ENCODE results near the gene SLC7A7.

Gene SLC7A7

GRCh38 chr14:22848351-22849164 lies 33.3 kb upstream of the SLC7A7 start (continued):
- TF ChIP-seq SP3 (tag by site-specific recombination; IDR thresholded peaks at IDR 0.05) (no peak), TCF7L2 (IDR thresholded peaks at IDR 0.05; ENCODE audit: borderline replicate concordance, low read depth, low read length) (no peak), ATF2 (tag by site-specific recombination; IDR thresholded peaks at IDR 0.05; ENCODE audit: low read depth) (no peak), ZEB2 (tag by site-specific recombination; IDR thresholded peaks at IDR 0.05) (no peak), ZNF544 (tag by site-specific recombination; IDR thresholded peaks at IDR 0.05) (no peak), ZNF670 (tag by site-specific recombination; IDR thresholded peaks at IDR 0.05; ENCODE audit: low read depth) (no peak), ZNF585B (tag by site-specific recombination; IDR thresholded peaks at IDR 0.05) (no peak), ZNF704 (tag by site-specific recombination; IDR thresholded peaks at IDR 0.05) (no peak), ZNF16 (tag by site-specific recombination; IDR thresholded peaks at IDR 0.05; ENCODE audit: low read depth) (no peak), SCRT1 (tag by site-specific recombination; IDR thresholded peaks at IDR 0.05; ENCODE audit: borderline replicate concordance) (no peak), ZNF521 (tag by site-specific recombination; IDR thresholded peaks at IDR 0.05) (no peak)

- Histone ChIP-seq H3K9me3 (ENCODE audit: control insufficient read depth, insufficient read depth, low read depth, low read length) (no peaks in the 10 kb centered on the region), H3K27ac (ENCODE audit: extremely low read depth, low read depth, low read length) (no peak overlapping the region), H3K36me3 (ENCODE audit: control insufficient read depth in 2 of 2, insufficient read depth in 1 of 2, low read length in 2 of 2) (no peaks in the 10 kb centered on the region; a peak in 1 of 3 replicates), H3K4me1 (ENCODE audit: control insufficient read depth, insufficient read depth, low read length) (no peaks in the 10 kb centered on the region), H3K4me3 (ENCODE audit: low read depth, low read length) (no peak overlapping the region)
- TF ChIP-seq ZNF501 (tag by site-specific recombination; IDR thresholded peaks at IDR 0.05) (no peak), ZNF324 (tag by site-specific recombination; IDR thresholded peaks at IDR 0.05) (no peak), ZNF148 (tag by site-specific recombination; IDR thresholded peaks at IDR 0.05; ENCODE audit: borderline replicate concordance) (no peak), ZXDB (tag by site-specific recombination; IDR thresholded peaks at IDR 0.05) (no peak), ZNF292 (tag by site-specific recombination; IDR thresholded peaks at IDR 0.05; ENCODE audit: borderline replicate concordance, low read depth) (no peak), ZNF513 (tag by site-specific recombination; IDR thresholded peaks at IDR 0.05) (no peak), ZNF146 (tag by site-specific recombination; IDR thresholded peaks at IDR 0.05) (no peak), ZNF837 (tag by site-specific recombination; IDR thresholded peaks at IDR 0.05) (no peak), ZNF585B (tag by site-specific recombination; IDR thresholded peaks at IDR 0.05) (no peak), ZNF311 (tag by site-specific recombination; IDR thresholded peaks at IDR 0.05; ENCODE audit: borderline replicate concordance) (no peak), ZEB2 (tag by site-specific recombination; IDR thresholded peaks at IDR 0.05) (no peak), SALL2 (tag by site-specific recombination; IDR thresholded peaks at IDR 0.05; ENCODE audit: borderline replicate concordance) (no peak), KLF16 (tag by site-specific recombination; IDR thresholded peaks at IDR 0.05) (no peak), ZNF664 (tag by site-specific recombination; IDR thresholded peaks at IDR 0.05) (no peak), ZBTB8A (tag by site-specific recombination; IDR thresholded peaks at IDR 0.05) (no peak)
- ChIA-PET CTCF (interaction anchor here (1.0 to 9.7 kb wide), 3 partner anchors 25 to 291 kb away, joined by 3 to 115 read pairs (median 6); no protein-coding TSS in a partner anchor), POLR2A (interaction anchor here (0.9 kb wide), 1 partner anchor 13 kb away, joined by 3 read pairs; no protein-coding TSS in a partner anchor)
Observed at GRCh38 chr14:22847661-22848341, 32.6 kb upstream of the SLC7A7 start.
